SK-N-SH (cell line): ENCODE data around the gene STX18. TPM values are rescaled to one million over a fixed set of nuclear protein-coding genes. Genes with fewer than 3 reads are reported as not detected.

ENCODE experiments used
- CTCF ChIA-PET: fragments of 300-600, 350-600 bp; formaldehyde crosslinking; extraction: SDS; loops from one replicate; lab custom pipeline; 2021; lab: Yijun Ruan, JAX
- POLR2A ChIA-PET: fragments of 350-600 bp; sonication (Branson Sonifier 250); formaldehyde crosslinking; extraction: SDS; loops from one replicate; lab custom pipeline; 2020; ENCODE audit warnings: antibody characterized with exemption, inconsistent platforms; lab: Yijun Ruan, JAX
- DNase-seq: peaks from one replicate; pipeline ENCODE4 v3.0.0; 2012
- H2AFZ ChIP-seq: fragments of 200-600 bp; sonication (generic); 2 replicates; pipeline ENCODE4 v1.8.1; 2016; ENCODE audit warnings: antibody characterized with exemption, mild to moderate bottlenecking, low read depth
- H3F3A ChIP-seq: fragments of 200-600 bp; sonication (generic); replicated peaks from 2 replicates; pipeline ENCODE3; 2016; ENCODE audit warnings: antibody characterized with exemption, mild to moderate bottlenecking; ENCODE audit not compliant: insufficient read depth
- H3K27ac ChIP-seq, 2 experiments: fragments of 200-500 bp in 1 of 2; fragments of 200-600 bp in 1 of 2; sonication (Bioruptor generic) in 1 of 2; sonication (generic), shearing (Covaris generic) in 1 of 2; 2 replicates each; pipeline versions ENCODE4 v1.5.1 to v1.6.1; 2014 to 2016; ENCODE audit warnings: low read depth in 2 of 2, inconsistent platforms in 1 of 2, low read length in 1 of 2, mild to moderate bottlenecking in 1 of 2, mixed read lengths in 1 of 2
- H3K27me3 ChIP-seq: fragments of 200-600 bp; sonication (generic), shearing (Covaris generic); 2 replicates; pipeline ENCODE4 v1.6.1; 2016; ENCODE audit warnings: mixed run types; ENCODE audit not compliant: insufficient read depth
- H3K36me3 ChIP-seq, 2 experiments: fragments of 200-500 bp in 1 of 2; fragments of 200-600 bp in 1 of 2; sonication (Bioruptor generic) in 1 of 2; sonication (generic) in 1 of 2; replicated peaks in 1 of 2; 2 replicates each; pipeline versions ENCODE3 to v1.5.1; 2014 to 2016; ENCODE audit warnings: low read length in 1 of 2, mild to moderate bottlenecking in 1 of 2; ENCODE audit not compliant: insufficient read depth in 2 of 2, control insufficient read depth in 1 of 2
- H3K4me1 ChIP-seq, 2 experiments: fragments of 200-500 bp in 1 of 2; fragments of 200-600 bp in 1 of 2; sonication (Bioruptor generic) in 1 of 2; sonication (generic), shearing (Covaris generic) in 1 of 2; 2 replicates each; pipeline versions ENCODE4 v1.5.1 to v1.6.1; 2014 to 2016; ENCODE audit warnings: low read depth in 1 of 2, low read length in 1 of 2, mixed run types in 1 of 2; ENCODE audit not compliant: insufficient read depth in 2 of 2, control insufficient read depth in 1 of 2
- H3K4me2 ChIP-seq: fragments of 200-600 bp; sonication (generic), shearing (Covaris generic); 2 replicates; pipeline ENCODE4 v1.6.1; 2017; ENCODE audit warnings: mixed run types
- H3K4me3 ChIP-seq, 2 experiments: fragments of 200-500 bp in 1 of 2; fragments of 200-600 bp in 1 of 2; sonication (Bioruptor generic) in 1 of 2; sonication (generic), shearing (Covaris generic) in 1 of 2; 2 replicates each; pipeline versions ENCODE4 v1.5.1 to v1.8.1; 2014 to 2016; ENCODE audit warnings: low read depth in 2 of 2, inconsistent platforms in 1 of 2, low read length in 1 of 2, mild to moderate bottlenecking in 1 of 2, mixed read lengths in 1 of 2, moderate library complexity in 1 of 2
- H3K79me2 ChIP-seq: fragments of 200-600 bp; sonication (generic); 2 replicates; pipeline ENCODE4 v1.8.1; 2017; ENCODE audit warnings: mild to moderate bottlenecking; ENCODE audit not compliant: insufficient read depth
- H3K9ac ChIP-seq: fragments of 200-600 bp; sonication (generic); 2 replicates; pipeline ENCODE4 v1.6.1; 2017; ENCODE audit warnings: mixed run types
- H3K9me2 ChIP-seq: fragments of 200-600 bp; sonication (generic); 2 replicates; pipeline ENCODE4 v1.6.1; 2017; ENCODE audit warnings: mixed run types
- H3K9me3 ChIP-seq: fragments of 200-600 bp; sonication (generic); 2 replicates; pipeline ENCODE4 v1.6.1; 2017; ENCODE audit warnings: mixed run types, mild to moderate bottlenecking, moderate library complexity
- H4K20me1 ChIP-seq: fragments of 200-600 bp; sonication (generic); 2 replicates; pipeline ENCODE4 v1.6.1; 2017; ENCODE audit warnings: mild to moderate bottlenecking, mixed run types; ENCODE audit not compliant: insufficient read depth
- CHD2 ChIP-seq: fragments of 150-350 bp; IDR thresholded peaks from 2 replicates; pipeline ENCODE4 v1.6.1; 2018; ENCODE audit warnings: low read length; ENCODE audit not compliant: partially characterized antibody
- ELF1 ChIP-seq: IDR thresholded peaks from 2 replicates; pipeline ENCODE4 v1.4.0; 2012
- EP300 ChIP-seq, 2 experiments: IDR thresholded peaks; 2 replicates each; pipeline versions ENCODE4 v1.4.0 to v1.6.1; 2012; ENCODE audit warnings: borderline replicate concordance in 1 of 2, low read depth in 1 of 2, low read length in 1 of 2
- EZH2phosphoT487 ChIP-seq: fragments of 200-600 bp; sonication (generic); IDR thresholded peaks from 2 replicates; pipeline ENCODE4 v1.6.1; 2017; ENCODE audit warnings: low read depth, mixed run types, mild to moderate bottlenecking, antibody characterized with exemption, moderate library complexity, borderline replicate concordance
- FOSL2 ChIP-seq: IDR thresholded peaks from 2 replicates; pipeline ENCODE4 v1.4.0; 2012; ENCODE audit warnings: low read depth, mild to moderate bottlenecking, moderate library complexity, borderline replicate concordance
- FOXJ3 ChIP-seq: sonication (generic); formaldehyde crosslinking; IDR thresholded peaks from 2 replicates; pipeline ENCODE4 v1.5.1; 2020; ENCODE audit warnings: mild to moderate bottlenecking, missing genetic modification reagents
- FOXM1 ChIP-seq: IDR thresholded peaks from 2 replicates; pipeline ENCODE4 v1.4.0; 2012; ENCODE audit warnings: low read depth, mild to moderate bottlenecking
- GATA2 ChIP-seq: sonication (generic); formaldehyde crosslinking; IDR thresholded peaks from 2 replicates; pipeline ENCODE4 v1.5.0; 2020; ENCODE audit warnings: mild to moderate bottlenecking, missing genetic modification reagents
- MXI1 ChIP-seq: IDR thresholded peaks from 2 replicates; pipeline ENCODE4 v1.6.1; 2012; ENCODE audit warnings: mild to moderate bottlenecking, low read depth, low read length, improper control_type of control experiment
- NRF1 ChIP-seq: IDR thresholded peaks from 2 replicates; pipeline ENCODE4 v1.6.1; 2012; ENCODE audit warnings: low read depth, mild to moderate bottlenecking, low read length
- RAD21 ChIP-seq: IDR thresholded peaks from 2 replicates; pipeline ENCODE4 v1.6.1; 2012; ENCODE audit warnings: mild to moderate bottlenecking, low read length
- REST ChIP-seq: IDR thresholded peaks from 2 replicates; pipeline ENCODE4 v1.6.1; 2012; ENCODE audit warnings: mild to moderate bottlenecking, low read depth, low read length, moderate library complexity
- RFX5 ChIP-seq: IDR thresholded peaks from 2 replicates; pipeline ENCODE4 v1.6.1; 2012; ENCODE audit warnings: mild to moderate bottlenecking, improper control_type of control experiment, low read length
- RXRA ChIP-seq: IDR thresholded peaks from 2 replicates; pipeline ENCODE4 v1.4.0; 2012; ENCODE audit warnings: low read depth, mild to moderate bottlenecking, borderline replicate concordance
- TCF12 ChIP-seq: IDR thresholded peaks from 2 replicates; pipeline ENCODE4 v1.4.0; 2012
- YY1 ChIP-seq: IDR thresholded peaks from 2 replicates; pipeline ENCODE4 v1.4.0; 2012; ENCODE audit warnings: low read depth, mild to moderate bottlenecking
- ZBTB33 ChIP-seq: IDR thresholded peaks from 2 replicates; pipeline ENCODE4 v1.4.0; 2012; ENCODE audit warnings: low read depth, borderline replicate concordance
- WGBS: methylation state at CpG from one replicate; pipeline ENCODE4 v1.1.6; 2017; ENCODE audit warnings: low lambda C conversion rate; 5-methylcytosine and 5-hydroxymethylcytosine counted together
- polyA plus RNA-seq, 3 experiments: library from polyadenylated mRNA; depleted of rRNA; stranded (reverse); fragments of >200 nt; gene quantifications; 2 replicates each; pipeline ENCODE4 v1.2.3, GENCODE V29; 2012
- TF ChIP-seq, protein P1 (sequence below): fragments of 200-600 bp; sonication (generic); IDR thresholded peaks from 2 replicates; pipeline ENCODE4 v1.6.1; 2017; ENCODE audit warnings: antibody characterized with exemption, mild to moderate bottlenecking, moderate library complexity

STX18 gene
- polyA plus RNA-seq, 1 of the 3 experiments (the other 2 are of a cell fraction) = 17.3 TPM

GRCh38 chr4:4377732-4378460 lies 164.0 kb downstream of the STX18 start:
- Histone ChIP-seq H3K9me3 (no peaks in the 10 kb centered on the region), H2AFZ (no peak overlapping the region), H3K9me2 (no peaks in the 10 kb centered on the region), H3K27ac (no peak overlapping the region), H3K36me3 (no peaks in the 10 kb centered on the region), H3F3A (no peaks in the 10 kb centered on the region), H3K79me2 (no peaks in the 10 kb centered on the region), H4K20me1 (no peaks in the 10 kb centered on the region), H3K4me2 (no peak overlapping the region), H3K4me3 (no peak overlapping the region), H3K4me1 (no peaks in the 10 kb centered on the region; a peak in 1 of 4 replicates), H3K9ac (no peak overlapping the region), H3K27me3 (peaks cover 15% of the 10 kb centered on the region)
- CTCF ChIA-PET = interaction anchor here (0.8 kb wide), 1 partner anchor 39 kb away, joined by 3 read pairs; no protein-coding TSS in a partner anchor
- no peak for DNase-seq
- POLR2A ChIA-PET = interaction anchor here (0.7 kb wide), 1 partner anchor 9 kb away, joined by 3 read pairs; the partner anchor contains the start of gene NSG1
- TF ChIP-seq CHD2 = no peak
- no peak for TF ChIP-seq ELF1
- TF ChIP-seq, protein P1, sequence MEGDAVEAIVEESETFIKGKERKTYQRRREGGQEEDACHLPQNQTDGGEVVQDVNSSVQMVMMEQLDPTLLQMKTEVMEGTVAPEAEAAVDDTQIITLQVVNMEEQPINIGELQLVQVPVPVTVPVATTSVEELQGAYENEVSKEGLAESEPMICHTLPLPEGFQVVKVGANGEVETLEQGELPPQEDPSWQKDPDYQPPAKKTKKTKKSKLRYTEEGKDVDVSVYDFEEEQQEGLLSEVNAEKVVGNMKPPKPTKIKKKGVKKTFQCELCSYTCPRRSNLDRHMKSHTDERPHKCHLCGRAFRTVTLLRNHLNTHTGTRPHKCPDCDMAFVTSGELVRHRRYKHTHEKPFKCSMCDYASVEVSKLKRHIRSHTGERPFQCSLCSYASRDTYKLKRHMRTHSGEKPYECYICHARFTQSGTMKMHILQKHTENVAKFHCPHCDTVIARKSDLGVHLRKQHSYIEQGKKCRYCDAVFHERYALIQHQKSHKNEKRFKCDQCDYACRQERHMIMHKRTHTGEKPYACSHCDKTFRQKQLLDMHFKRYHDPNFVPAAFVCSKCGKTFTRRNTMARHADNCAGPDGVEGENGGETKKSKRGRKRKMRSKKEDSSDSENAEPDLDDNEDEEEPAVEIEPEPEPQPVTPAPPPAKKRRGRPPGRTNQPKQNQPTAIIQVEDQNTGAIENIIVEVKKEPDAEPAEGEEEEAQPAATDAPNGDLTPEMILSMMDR = no peak
- TF ChIP-seq FOXJ3 = no peak
- TF ChIP-seq TCF12 = no peak
- no peak for TF ChIP-seq REST
- no peak for TF ChIP-seq GATA2 (CRISPR knock-in tag)
- no peak for TF ChIP-seq EZH2phosphoT487
- no peak for TF ChIP-seq ZBTB33
- no peak for TF ChIP-seq FOSL2
- TF ChIP-seq NRF1 = no peak
- TF ChIP-seq RXRA = no peak
- TF ChIP-seq MXI1 = no peak
- no peak for TF ChIP-seq FOXM1
- TF ChIP-seq YY1 = no peak
- no peak for TF ChIP-seq EP300 (IDR thresholded peaks at IDR 0.05; ENCODE audit: borderline replicate concordance in 1 of 2, low read depth in 1 of 2, low read length in 1 of 2)
- no peak for TF ChIP-seq RAD21
- TF ChIP-seq RFX5 = no peak
- WGBS = 72% methylated on average over 21 of the region's 23 CpGs
